ENCODE results near the gene SH3D19.

DNA sequence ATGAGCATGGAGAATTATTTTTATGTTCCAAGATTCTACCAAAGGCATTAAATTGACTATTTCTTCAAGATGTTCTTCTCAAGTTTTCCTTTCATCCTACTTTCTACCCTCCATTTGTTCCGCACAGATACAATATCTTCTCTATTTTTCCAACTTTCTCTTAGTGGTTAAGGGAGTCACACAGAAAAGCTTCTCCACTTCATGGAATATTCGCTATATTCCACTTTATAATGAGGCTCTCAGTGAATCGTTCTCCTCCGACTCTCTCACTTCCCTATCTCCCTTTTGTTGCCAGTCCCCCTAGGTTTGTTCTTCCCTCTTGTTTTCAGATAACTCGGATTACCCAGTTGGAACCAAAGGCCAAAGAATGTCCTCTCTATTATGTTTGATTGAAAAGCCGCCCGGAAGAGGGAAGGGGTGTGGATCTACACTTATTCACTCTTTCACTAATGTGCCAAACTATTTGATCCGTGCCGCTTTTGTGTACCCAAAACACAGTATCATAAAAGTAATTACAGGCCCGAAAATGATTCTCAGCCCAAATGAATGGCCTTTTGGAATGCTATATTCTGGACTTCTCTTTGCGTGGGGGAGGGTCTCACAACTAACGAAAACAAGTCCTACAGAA lies 1.2 kb downstream of the SH3D19 start:
- TF ChIP-seq, protein P1, sequence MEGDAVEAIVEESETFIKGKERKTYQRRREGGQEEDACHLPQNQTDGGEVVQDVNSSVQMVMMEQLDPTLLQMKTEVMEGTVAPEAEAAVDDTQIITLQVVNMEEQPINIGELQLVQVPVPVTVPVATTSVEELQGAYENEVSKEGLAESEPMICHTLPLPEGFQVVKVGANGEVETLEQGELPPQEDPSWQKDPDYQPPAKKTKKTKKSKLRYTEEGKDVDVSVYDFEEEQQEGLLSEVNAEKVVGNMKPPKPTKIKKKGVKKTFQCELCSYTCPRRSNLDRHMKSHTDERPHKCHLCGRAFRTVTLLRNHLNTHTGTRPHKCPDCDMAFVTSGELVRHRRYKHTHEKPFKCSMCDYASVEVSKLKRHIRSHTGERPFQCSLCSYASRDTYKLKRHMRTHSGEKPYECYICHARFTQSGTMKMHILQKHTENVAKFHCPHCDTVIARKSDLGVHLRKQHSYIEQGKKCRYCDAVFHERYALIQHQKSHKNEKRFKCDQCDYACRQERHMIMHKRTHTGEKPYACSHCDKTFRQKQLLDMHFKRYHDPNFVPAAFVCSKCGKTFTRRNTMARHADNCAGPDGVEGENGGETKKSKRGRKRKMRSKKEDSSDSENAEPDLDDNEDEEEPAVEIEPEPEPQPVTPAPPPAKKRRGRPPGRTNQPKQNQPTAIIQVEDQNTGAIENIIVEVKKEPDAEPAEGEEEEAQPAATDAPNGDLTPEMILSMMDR (IDR thresholded peaks at IDR 0.05), result no peak
- TF ChIP-seq POLR2AphosphoS5 (IDR thresholded peaks at IDR 0.05), result no peak
